ENCODE results near the gene ZSCAN21. TPM values are rescaled to one million over a fixed set of nuclear protein-coding genes. Genes with fewer than 3 reads are reported as not detected.

The ZSCAN21 gene
- polyA plus RNA-seq, 3 donors, result 1.5 to 4.6 (median 4.4) TPM

DNA sequence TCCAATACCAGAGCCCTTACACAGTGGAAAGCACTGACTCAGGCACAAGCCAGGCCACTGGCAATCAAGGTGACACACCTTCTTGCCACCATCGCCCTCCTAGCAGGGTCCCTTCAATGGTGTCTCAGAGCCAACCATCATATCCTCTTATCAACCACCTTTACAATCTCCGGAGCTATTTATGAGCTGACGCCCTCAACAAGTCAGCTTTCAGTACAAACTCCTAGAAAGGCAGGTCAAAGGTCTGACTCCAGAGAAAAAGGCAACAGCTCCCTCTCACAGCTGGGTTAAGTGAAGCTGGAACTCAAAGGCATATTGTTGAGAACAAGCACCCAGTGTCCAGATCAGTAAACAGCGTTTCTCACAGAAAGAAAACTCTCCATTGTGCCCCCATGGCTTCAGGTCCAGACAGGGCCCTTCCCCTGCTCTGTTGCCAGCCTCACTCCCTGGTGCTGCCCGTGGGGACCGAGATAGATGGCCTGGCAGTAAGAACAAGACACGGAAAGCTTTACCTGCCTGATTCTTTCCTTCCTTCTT, 29.5 kb downstream of the ZSCAN21 start:
- TF ChIP-seq, protein P1, sequence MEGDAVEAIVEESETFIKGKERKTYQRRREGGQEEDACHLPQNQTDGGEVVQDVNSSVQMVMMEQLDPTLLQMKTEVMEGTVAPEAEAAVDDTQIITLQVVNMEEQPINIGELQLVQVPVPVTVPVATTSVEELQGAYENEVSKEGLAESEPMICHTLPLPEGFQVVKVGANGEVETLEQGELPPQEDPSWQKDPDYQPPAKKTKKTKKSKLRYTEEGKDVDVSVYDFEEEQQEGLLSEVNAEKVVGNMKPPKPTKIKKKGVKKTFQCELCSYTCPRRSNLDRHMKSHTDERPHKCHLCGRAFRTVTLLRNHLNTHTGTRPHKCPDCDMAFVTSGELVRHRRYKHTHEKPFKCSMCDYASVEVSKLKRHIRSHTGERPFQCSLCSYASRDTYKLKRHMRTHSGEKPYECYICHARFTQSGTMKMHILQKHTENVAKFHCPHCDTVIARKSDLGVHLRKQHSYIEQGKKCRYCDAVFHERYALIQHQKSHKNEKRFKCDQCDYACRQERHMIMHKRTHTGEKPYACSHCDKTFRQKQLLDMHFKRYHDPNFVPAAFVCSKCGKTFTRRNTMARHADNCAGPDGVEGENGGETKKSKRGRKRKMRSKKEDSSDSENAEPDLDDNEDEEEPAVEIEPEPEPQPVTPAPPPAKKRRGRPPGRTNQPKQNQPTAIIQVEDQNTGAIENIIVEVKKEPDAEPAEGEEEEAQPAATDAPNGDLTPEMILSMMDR (IDR thresholded peaks at IDR 0.05), result no peak
- no peak for DNase-seq
- Mint-ChIP-seq H3K27ac (peak overlapping the region in 3 of 7 donors; percentile 10 to 68 (median 20)), H3K4me1 (peaks cover 28% of the 10 kb centered on the region), H3K4me3 (no peak overlapping the region), H3K9me3 (peaks cover 0 to 7% (median 4%) of the 10 kb centered on the region in 7 donors), H3K36me3 (peaks cover 37 to 53% of the 10 kb centered on the region in 2 donors), H3K27me3 (ENCODE audit: low read depth in 3 of 3) (peaks cover 4 to 15% (median 12%) of the 10 kb centered on the region in 3 donors)
- H2AFZ ChIP-seq (ENCODE audit: insufficient read depth, low read depth, low read length, poor library complexity, severe bottlenecking), result no peak overlapping the region
- no peaks in the 10 kb centered on the region for H3K27me3 ChIP-seq (ENCODE audit: control insufficient read depth in 2 of 2, insufficient read depth in 2 of 2, low read length in 2 of 2)
- peaks cover 46% of the 10 kb centered on the region for H3K79me2 ChIP-seq (ENCODE audit: insufficient read depth, low read length)
- no peak overlapping the region for H3K27ac ChIP-seq (ENCODE audit: low read depth in 1 of 2, low read length in 2 of 2)
- H3K4me1 ChIP-seq (ENCODE audit: control insufficient read depth in 1 of 2, insufficient read depth in 2 of 2, low read length in 2 of 2), result peaks cover 27% of the 10 kb centered on the region in 2 donors
- H3K36me3 ChIP-seq (replicated peaks in 1 of 2; ENCODE audit: control insufficient read depth in 1 of 2, insufficient read depth in 2 of 2, low read length in 2 of 2), result peaks cover 36 to 55% of the 10 kb centered on the region in 2 donors
- 98% methylated on average over 7 of the region's 7 CpGs for WGBS (ENCODE audit: insufficient coverage)
- intact Hi-C loops (cut with micrococcal nuclease), result no loop called here
- no peaks in the 10 kb centered on the region for H3K9me3 ChIP-seq (replicated peaks in 1 of 2; ENCODE audit: control insufficient read depth in 1 of 2, insufficient read depth in 1 of 2, low read length in 2 of 2)
- no peak overlapping the region for H3K4me2 ChIP-seq (replicated peaks; ENCODE audit: extremely low read depth, low read length, poor library complexity, severe bottlenecking)
- H4K20me1 ChIP-seq (ENCODE audit: insufficient read depth, low read length), result peaks cover 21% of the 10 kb centered on the region
- H3K9ac ChIP-seq (ENCODE audit: insufficient read depth, low read length, poor library complexity, severe bottlenecking), result no peak overlapping the region
- no peak overlapping the region for H3K4me3 ChIP-seq (replicated peaks in 1 of 3; ENCODE audit: low read depth in 2 of 3, low read length in 3 of 3)

DNA sequence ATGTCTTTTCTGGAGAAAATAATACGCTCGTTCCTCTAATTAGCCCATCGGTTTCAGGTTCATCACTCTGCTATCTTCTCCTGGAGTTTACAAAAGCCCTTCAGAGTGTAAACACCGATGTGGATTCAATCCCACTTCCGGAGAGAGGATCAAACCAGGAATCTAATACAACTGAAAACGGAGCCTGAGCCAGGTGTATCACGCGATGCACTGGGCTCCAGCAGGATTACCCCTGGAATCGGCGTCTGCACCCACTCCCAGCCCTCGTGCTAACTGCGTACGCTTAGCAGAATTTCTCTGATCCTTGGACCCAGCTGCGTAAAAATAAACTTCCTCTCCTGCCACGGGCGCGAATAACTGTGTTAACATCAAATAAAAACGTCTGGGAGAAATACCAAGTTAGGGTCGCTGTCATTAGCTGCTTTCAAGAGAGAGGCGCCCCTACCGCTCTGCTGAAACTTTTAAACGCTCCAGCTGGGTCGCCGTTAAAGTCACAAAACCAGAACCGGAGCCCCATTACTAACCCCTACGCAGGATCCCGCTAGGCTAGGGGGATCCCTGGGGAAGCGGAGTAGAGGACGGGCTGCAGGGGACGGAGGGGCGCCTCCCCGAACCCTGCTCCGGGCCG, 31.4 kb downstream of the ZSCAN21 start:
- Histone ChIP-seq H2AFZ (ENCODE audit: insufficient read depth, low read depth, low read length, poor library complexity, severe bottlenecking) (peak overlapping the region; percentile 81), H3K79me2 (ENCODE audit: insufficient read depth, low read length) (peaks cover 46% of the 10 kb centered on the region), H3K9me3 (replicated peaks in 1 of 2; ENCODE audit: control insufficient read depth in 1 of 2, insufficient read depth in 1 of 2, low read length in 2 of 2) (no peaks in the 10 kb centered on the region), H3K9ac (ENCODE audit: insufficient read depth, low read length, poor library complexity, severe bottlenecking) (peak overlapping the region; percentile 86), H3K27me3 (ENCODE audit: control insufficient read depth in 2 of 2, insufficient read depth in 2 of 2, low read length in 2 of 2) (no peaks in the 10 kb centered on the region), H3K4me3 (replicated peaks in 1 of 3; ENCODE audit: low read depth in 2 of 3, low read length in 3 of 3) (peak overlapping the region; percentile 44 to 94 (median 81)), H3K4me2 (replicated peaks; ENCODE audit: extremely low read depth, low read length, poor library complexity, severe bottlenecking) (peak overlapping the region; percentile 94), H3K36me3 (replicated peaks in 1 of 2; ENCODE audit: control insufficient read depth in 1 of 2, insufficient read depth in 2 of 2, low read length in 2 of 2) (peaks cover 17 to 35% of the 10 kb centered on the region in 2 donors), H4K20me1 (ENCODE audit: insufficient read depth, low read length) (peaks cover 21% of the 10 kb centered on the region), H3K27ac (ENCODE audit: low read depth in 1 of 2, low read length in 2 of 2) (peak overlapping the region; percentile 46 to 86), H3K4me1 (ENCODE audit: control insufficient read depth in 1 of 2, insufficient read depth in 2 of 2, low read length in 2 of 2) (peaks cover 34% of the 10 kb centered on the region in 2 donors)
- H3K27me3 Mint-ChIP-seq (ENCODE audit: low read depth in 3 of 3), result peaks cover 5 to 15% (median 13%) of the 10 kb centered on the region in 3 donors
- no peak for DNase-seq
- H3K9me3 Mint-ChIP-seq, result peaks cover 0 to 5% (median 0%) of the 10 kb centered on the region in 7 donors
- peaks cover 34% of the 10 kb centered on the region for H3K4me1 Mint-ChIP-seq
- intact Hi-C loops (cut with micrococcal nuclease), result loop anchor here (10.0 kb wide), 1 partner anchor 66 kb away; the partner anchor contains the start of gene ZKSCAN1 (in 2 of the 2)
- H3K36me3 Mint-ChIP-seq, result peaks cover 18 to 33% of the 10 kb centered on the region in 2 donors
- peak overlapping the region; percentile 80 to 93 (median 87) for H3K27ac Mint-ChIP-seq
- WGBS (ENCODE audit: insufficient coverage), result 1% methylated on average over 24 of the region's 34 CpGs
- TF ChIP-seq, protein P1 (IDR thresholded peaks at IDR 0.05), result no peak
- peak overlapping the region; percentile 82 to 92 for H3K4me3 Mint-ChIP-seq
